Urinary bladder (tissue), 4 donors: ENCODE data around the gene SEPTIN8. TPM values are rescaled to one million over a fixed set of nuclear protein-coding genes. Genes with fewer than 3 reads are reported as not detected.

Experiments
- DNase-seq: peaks from one replicate; pipeline ENCODE4 v3.0.0-alpha.2; 2015; ENCODE audit errors: extremely low spot score
- H3K27ac ChIP-seq: one replicate; pipeline ENCODE4 v1.5.1; 2013; ENCODE audit warnings: low read depth, mild to moderate bottlenecking, moderate library complexity
- H3K36me3 ChIP-seq: one replicate; pipeline ENCODE4 v1.6.1; 2013; ENCODE audit warnings: mild to moderate bottlenecking, moderate library complexity; ENCODE audit not compliant: insufficient read depth
- H3K4me1 ChIP-seq: one replicate; pipeline ENCODE4 v1.6.1; 2013; ENCODE audit warnings: mild to moderate bottlenecking, moderate library complexity; ENCODE audit not compliant: insufficient read depth
- H3K4me3 ChIP-seq: one replicate; pipeline ENCODE4 v1.5.1; 2013; ENCODE audit warnings: low read depth, low read length
- WGBS: extraction: QIAGEN DNeasy Blood & Tissue Kit; methylation state at CpG from one replicate; pipeline ENCODE4 v1.1.7; 2013; 5-methylcytosine and 5-hydroxymethylcytosine counted together
- polyA plus RNA-seq: library from polyadenylated mRNA; stranded (reverse); fragments of 200-250 nt; gene quantifications from one replicate; pipeline ENCODE4 v1.2.3, GENCODE V29; 2013
- total RNA-seq: library from RNA; depleted of rRNA; stranded (reverse); fragments of >200 nt; gene quantifications from one replicate; pipeline ENCODE4 v1.2.3, GENCODE V29; 2014
- donor health status: healthy with polysubstance abuse.
- donor health status: healthy.

The SEPTIN8 gene
- total and polyA plus RNA-seq, 2 donors = 28.3 to 64.8 TPM

DNA sequence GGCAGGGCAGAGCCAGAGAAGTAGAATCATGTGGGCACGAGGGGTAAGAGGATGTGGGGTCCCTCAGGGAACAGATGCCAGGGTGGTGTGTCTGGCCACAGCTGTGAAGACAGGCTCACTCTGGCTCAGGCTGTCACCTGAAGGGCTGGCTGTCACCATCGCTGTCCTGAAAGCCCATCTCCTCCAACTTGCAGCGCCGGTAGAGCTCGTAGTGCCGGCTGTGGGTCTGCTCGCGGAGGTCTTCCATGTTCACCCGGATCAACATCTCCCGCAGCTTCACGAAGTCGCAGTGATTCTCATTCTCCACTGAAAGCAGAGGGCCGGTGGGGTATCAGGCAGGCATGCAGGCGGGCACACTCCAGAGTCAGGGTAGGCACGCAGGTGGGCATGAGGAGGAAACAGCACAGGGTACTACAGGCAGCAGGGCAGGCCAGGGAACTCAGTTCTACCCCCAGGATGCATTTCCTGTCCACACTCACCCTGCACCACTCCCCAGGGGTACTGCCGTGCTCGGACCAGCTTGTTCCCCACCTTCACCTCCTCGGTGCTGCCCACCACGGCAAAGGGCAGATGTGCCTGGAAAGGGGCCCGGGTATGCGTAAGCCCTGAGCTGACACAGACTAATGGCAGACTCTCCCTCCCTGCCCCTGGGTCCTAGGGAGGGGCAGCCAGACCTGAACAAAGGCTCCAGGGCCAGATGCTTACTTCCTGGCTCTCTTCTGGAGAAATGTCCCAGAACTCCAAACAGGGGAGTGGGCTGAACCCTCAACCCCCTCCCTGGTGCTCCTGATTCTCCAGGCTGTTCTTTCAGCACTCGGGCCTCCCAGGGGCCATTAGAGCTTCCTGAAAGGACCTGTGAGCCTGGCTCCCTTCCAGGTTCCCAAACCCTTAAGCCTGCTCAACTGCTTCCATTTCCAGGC is 15.5 kb downstream of the SEPTIN8 start:
- 95% methylated on average over 22 of the region's 22 CpGs for WGBS
- no peak overlapping the region for H3K27ac ChIP-seq
- H3K4me3 ChIP-seq = no peak overlapping the region
- H3K36me3 ChIP-seq = peaks cover 12% of the 10 kb centered on the region
- DNase-seq = no peak
- no peaks in the 10 kb centered on the region for H3K4me1 ChIP-seq

DNA sequence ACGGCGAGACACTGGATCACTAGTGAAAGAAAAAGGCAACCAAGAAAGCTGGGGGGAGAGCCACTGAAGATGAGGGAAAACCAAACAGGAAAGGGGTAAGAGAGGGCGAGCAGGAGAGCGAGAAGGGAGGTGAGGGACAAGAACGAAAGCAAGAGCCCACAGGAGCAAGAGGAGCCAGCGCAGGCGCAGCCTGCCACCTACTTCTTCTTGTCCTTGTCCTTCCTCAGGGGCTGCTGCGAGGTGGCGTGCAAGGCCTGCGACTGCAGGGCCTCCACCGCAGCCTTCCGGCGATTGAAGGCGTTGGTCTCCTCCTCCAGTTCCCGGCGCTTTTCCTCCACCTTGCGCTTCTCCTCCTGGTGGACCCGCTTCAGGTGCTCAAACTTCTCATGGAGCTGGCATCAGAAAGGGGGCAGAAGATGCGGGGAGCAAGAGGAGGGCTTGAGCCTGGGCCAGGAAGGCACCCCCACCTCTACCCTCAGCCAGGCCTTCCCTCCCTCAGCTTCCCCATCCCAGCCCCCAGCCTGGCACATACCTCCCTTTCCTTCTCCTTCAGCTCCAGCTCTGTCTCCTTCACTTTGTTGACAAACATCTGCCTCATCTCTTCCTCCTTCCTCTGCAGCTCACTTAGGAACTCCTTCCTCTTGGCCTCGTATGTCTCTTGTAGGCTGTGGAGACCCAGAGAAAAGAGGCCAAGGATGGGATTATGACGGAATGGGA is 16.3 kb downstream of the SEPTIN8 start:
- H3K36me3 ChIP-seq = peaks cover 12% of the 10 kb centered on the region
- DNase-seq = no peak
- H3K27ac ChIP-seq = no peak overlapping the region
- H3K4me1 ChIP-seq = no peaks in the 10 kb centered on the region
- no peak overlapping the region for H3K4me3 ChIP-seq
- 95% methylated on average over 21 of the region's 21 CpGs for WGBS

GRCh38 chr5:132760049-132760420 is 17.0 kb downstream of the SEPTIN8 start:
- DNase-seq = no peak
- Histone ChIP-seq H3K4me1 (no peaks in the 10 kb centered on the region), H3K4me3 (no peak overlapping the region), H3K36me3 (peaks cover 12% of the 10 kb centered on the region), H3K27ac (no peak overlapping the region)
- WGBS = 95% methylated on average over 12 of the region's 12 CpGs

DNA sequence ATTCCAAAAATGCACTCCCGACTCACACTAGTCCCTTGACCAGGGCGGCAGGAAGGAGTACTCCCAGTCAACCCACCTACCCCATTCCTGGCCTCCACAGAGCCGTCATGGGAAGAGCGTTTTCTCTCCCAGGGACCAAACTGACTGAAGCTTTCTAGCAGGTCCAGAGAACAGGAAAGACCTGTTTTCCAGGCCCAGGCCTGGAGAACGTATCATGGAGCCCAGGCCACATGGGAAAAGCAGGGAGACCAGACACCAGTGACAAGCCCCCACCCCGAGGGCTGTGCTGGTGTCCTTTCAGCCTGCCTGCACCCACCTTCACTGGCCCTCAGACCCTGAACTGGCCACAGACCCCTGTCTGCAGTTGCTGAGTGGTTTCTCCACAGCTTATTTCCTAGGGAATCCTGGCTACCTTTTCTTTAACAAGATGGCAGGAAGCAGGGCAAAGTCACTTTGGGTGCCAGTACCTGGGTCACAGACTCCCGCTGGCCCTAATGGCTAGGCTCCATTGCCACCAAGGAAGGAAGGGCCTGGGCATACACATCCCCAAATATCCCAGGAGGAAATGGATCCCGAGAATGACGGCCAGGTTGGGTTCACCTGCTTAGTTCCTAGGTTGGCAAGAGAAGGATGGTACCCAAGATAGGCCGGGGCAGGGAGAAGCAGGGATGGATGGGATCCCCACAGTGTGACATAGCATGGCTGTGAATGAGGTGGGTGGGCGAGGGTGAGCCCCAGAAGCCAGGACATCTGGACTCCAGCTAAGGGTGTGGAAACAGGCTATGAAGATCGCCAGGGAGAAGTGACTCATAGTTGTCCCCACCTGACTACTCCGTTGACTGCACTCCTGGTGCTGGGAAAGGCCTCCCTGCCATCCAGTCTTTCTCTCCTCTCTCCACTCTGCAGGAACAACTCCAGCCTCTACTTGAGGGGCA is 17.7 kb downstream of the SEPTIN8 start:
- WGBS = 88% methylated on average over 13 of the region's 13 CpGs
- no peak for DNase-seq
- Histone ChIP-seq H3K4me3 (no peak overlapping the region), H3K36me3 (peaks cover 12% of the 10 kb centered on the region), H3K4me1 (no peaks in the 10 kb centered on the region), H3K27ac (no peak overlapping the region)

- Histone ChIP-seq H3K27ac (no peak overlapping the region), H3K36me3 (peaks cover 7% of the 10 kb centered on the region), H3K4me3 (no peak overlapping the region), H3K4me1 (no peaks in the 10 kb centered on the region)
- 89% methylated on average over 13 of the region's 13 CpGs for WGBS
- DNase-seq = no peak
These were observed 18.6 kb downstream of the SEPTIN8 start for GRCh38 chr5:132758451-132758850.

- Histone ChIP-seq H3K36me3 (peaks cover 7% of the 10 kb centered on the region), H3K4me1 (no peaks in the 10 kb centered on the region), H3K27ac (no peak overlapping the region), H3K4me3 (no peak overlapping the region)
- no peak for DNase-seq
- WGBS = 90% methylated on average over 5 of the region's 5 CpGs
These were observed 20.5 kb downstream of the SEPTIN8 start for GRCh38 chr5:132756542-132756941.

DNA sequence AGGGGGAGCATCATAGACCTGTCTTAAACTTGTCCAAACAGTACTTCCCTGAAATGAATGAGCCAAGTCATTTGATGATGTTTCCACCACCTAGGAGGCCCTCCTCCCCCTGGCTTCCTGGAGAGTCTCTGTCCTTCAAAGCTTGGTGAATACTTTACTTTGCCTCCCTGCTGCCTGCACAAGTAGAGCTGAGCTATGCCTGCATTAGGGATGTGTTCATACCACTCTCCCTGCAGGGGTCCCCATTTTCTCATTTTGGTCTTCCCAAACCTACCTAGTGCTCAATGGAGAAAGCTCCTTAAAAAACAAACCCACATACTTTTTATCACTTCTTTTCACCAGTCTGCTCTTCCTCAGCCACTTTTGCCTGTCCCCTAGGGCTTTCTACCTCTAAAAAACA is 22.1 kb downstream of the SEPTIN8 start:
- no peak for DNase-seq

DNA sequence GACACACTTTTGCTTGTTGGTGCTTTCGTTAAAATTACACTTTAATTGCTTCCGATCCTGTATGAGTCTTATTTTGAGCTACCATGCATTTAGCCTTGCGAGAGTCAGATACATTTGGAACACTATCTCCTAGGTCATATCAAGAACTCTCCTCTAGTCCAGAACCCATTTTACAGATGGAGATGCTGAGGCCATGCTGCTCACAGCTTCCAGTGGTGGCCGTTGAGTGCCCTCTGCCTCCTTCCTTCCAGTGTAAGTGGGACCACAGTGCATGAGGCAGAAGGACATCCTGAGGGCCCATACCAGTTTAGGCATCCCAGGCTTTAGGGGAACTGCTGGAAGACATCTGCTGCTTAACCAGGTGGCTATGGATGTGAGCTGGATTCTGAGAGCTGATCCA is 22.9 kb downstream of the SEPTIN8 start:
- no peak for DNase-seq
- Histone ChIP-seq H3K36me3 (no peaks in the 10 kb centered on the region), H3K4me1 (no peaks in the 10 kb centered on the region), H3K27ac (no peak overlapping the region), H3K4me3 (no peak overlapping the region)
- 95% methylated on average over 4 of the region's 4 CpGs for WGBS

More for the DNA sequence above, 22.1 kb downstream of the SEPTIN8 start:
- Histone ChIP-seq H3K27ac (no peak overlapping the region), H3K4me3 (no peak overlapping the region), H3K4me1 (no peaks in the 10 kb centered on the region), H3K36me3 (peaks cover 4% of the 10 kb centered on the region)

- Histone ChIP-seq H3K4me1 (no peaks in the 10 kb centered on the region), H3K4me3 (no peak overlapping the region), H3K36me3 (no peaks in the 10 kb centered on the region), H3K27ac (no peak overlapping the region)
- WGBS = 69% methylated on average over 2 of the region's 2 CpGs
- DNase-seq = no peak
These were observed 23.7 kb downstream of the SEPTIN8 start for GRCh38 chr5:132753135-132753987.

DNA sequence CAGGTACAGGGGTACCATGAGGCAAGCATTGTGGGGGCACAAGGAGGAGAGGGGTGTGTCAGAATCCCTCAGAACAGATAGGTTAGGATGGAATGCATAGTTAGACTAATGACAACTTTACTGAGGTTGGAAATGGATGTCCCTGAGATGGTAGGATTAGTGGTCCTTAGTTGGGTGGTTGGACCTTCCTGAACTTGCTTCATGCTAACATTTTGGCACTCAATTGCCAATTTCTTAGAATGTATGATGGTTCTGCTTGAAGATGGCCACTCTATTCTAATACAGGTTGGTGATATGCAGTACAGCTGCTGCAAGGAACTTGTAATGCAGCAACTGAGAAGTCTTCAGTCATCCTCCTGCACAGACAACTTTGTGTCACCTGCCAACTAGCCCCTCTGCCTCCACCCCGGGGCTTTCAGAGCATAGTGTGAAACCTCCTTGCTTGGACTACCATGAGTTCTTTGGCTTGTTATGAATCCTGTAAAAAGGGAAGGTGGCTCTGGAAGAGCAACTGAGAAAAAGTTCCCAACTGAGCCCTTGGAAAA is 24.4 kb downstream of the SEPTIN8 start:
- DNase-seq = no peak
- H3K4me1 ChIP-seq = peaks cover under 1% of the 10 kb centered on the region
- WGBS = 89% methylated on average over 1 of the region's 1 CpG
- H3K4me3 ChIP-seq = no peak overlapping the region
- no peaks in the 10 kb centered on the region for H3K36me3 ChIP-seq
- H3K27ac ChIP-seq = no peak overlapping the region

- H3K27ac ChIP-seq = no peak overlapping the region
- H3K4me1 ChIP-seq = peaks cover 3% of the 10 kb centered on the region
- WGBS = 91% methylated on average over 5 of the region's 5 CpGs
- no peaks in the 10 kb centered on the region for H3K36me3 ChIP-seq
- no peak for DNase-seq
- no peak overlapping the region for H3K4me3 ChIP-seq
These were observed 25.0 kb downstream of the SEPTIN8 start for GRCh38 chr5:132751971-132752580.

- 77% methylated on average over 7 of the region's 7 CpGs for WGBS
- H3K27ac ChIP-seq = no peak overlapping the region
- no peak overlapping the region for H3K4me3 ChIP-seq
- no peaks in the 10 kb centered on the region for H3K36me3 ChIP-seq
- H3K4me1 ChIP-seq = peaks cover 3% of the 10 kb centered on the region
- DNase-seq = no peak
These were observed 25.6 kb downstream of the SEPTIN8 start for GRCh38 chr5:132751444-132751843.
